ENCODE results near the gene MYO7B.

Gene MYO7B

GRCh38 chr2:127670055-127670956, 134.8 kb downstream of the MYO7B start:
- DNase-seq, result no peak

GRCh38 chr2:127670957-127671290, 135.4 kb downstream of the MYO7B start:
- DNase-seq, result no peak

- no peak for DNase-seq
These were observed 136.2 kb downstream of the MYO7B start for GRCh38 chr2:127671557-127672302.

GRCh38 chr2:127672341-127673224, 137.1 kb downstream of the MYO7B start:
- no peak for DNase-seq

GRCh38 chr2:127673291-127674069, 138.0 kb downstream of the MYO7B start:
- no peak for DNase-seq

- no peak for DNase-seq
These were observed 139.0 kb downstream of the MYO7B start for GRCh38 chr2:127674241-127675209.

- no peak for DNase-seq
These were observed 140.1 kb downstream of the MYO7B start, which contains the start of gene LIMS2 for GRCh38 chr2:127675331-127676261. Gene LIMS2 (minus strand): TSS chr2:127675530. CDS start chr2:127675024, 506 bp downstream.

GRCh38 chr2:127676906-127677305, 141.4 kb downstream of the MYO7B start:
- no peak for DNase-seq

- no peak for DNase-seq
These were observed 143.0 kb downstream of the MYO7B start for GRCh38 chr2:127678531-127678930.

GRCh38 chr2:127678991-127679390, 143.5 kb downstream of the MYO7B start:
- no peak for DNase-seq

- no peak for DNase-seq
These were observed 144.3 kb downstream of the MYO7B start for GRCh38 chr2:127679680-127680361.

GRCh38 chr2:127680706-127681287, 145.3 kb downstream of the MYO7B start:
- DNase-seq, result no peak

- no peak for DNase-seq
These were observed 145.9 kb downstream of the MYO7B start for GRCh38 chr2:127681288-127681804.

GRCh38 chr2:127681976-127682857, 146.7 kb downstream of the MYO7B start:
- no peak for DNase-seq

- no peak for DNase-seq
These were observed 147.6 kb downstream of the MYO7B start for GRCh38 chr2:127683056-127683455.

GRCh38 chr2:127683757-127684156, 148.3 kb downstream of the MYO7B start:
- no peak for DNase-seq

GRCh38 chr2:127685410-127686080, 150.1 kb downstream of the MYO7B start:
- DNase-seq, result no peak

Measured in NCI-H2107 (cell line).